Colon (tissue), 2 donors: ENCODE data around the gene ACOXL.

Source experiments
- FAIRE-seq: peaks from 2 replicates; lab custom pipeline; 2012; peaks lifted over from hg19 to GRCh38; lab: Jason Lieb, UNC
- donor health status: control.
- donor health status: control.

ACOXL gene

GRCh38 chr2:111015283-111015995 is 283.1 kb downstream of the ACOXL start:
- FAIRE-seq: peak; percentile 18

- no peak for FAIRE-seq
Measured at GRCh38 chr2:111017034-111017622, 284.8 kb downstream of the ACOXL start.

DNA sequence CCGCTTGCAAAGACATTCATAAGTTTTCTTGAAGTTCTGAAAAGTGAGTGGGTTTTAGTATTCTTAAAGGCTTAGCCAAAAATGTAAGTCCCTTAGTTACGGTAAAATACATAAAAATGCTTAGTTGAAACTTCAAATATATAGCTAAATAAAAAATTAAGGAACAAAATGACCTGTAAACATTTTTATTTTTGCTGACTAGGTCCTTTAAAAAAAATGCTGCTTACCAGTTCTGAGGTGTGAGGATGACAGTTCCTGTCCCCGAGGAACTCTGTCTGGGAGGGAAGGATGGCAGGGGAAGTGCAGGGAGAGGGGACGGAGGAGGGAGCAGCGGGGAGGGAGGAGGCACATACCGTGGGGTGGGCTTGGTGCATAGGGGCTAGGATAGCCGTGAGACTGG is 285.5 kb downstream of the ACOXL start:
- FAIRE-seq: no peak

DNA sequence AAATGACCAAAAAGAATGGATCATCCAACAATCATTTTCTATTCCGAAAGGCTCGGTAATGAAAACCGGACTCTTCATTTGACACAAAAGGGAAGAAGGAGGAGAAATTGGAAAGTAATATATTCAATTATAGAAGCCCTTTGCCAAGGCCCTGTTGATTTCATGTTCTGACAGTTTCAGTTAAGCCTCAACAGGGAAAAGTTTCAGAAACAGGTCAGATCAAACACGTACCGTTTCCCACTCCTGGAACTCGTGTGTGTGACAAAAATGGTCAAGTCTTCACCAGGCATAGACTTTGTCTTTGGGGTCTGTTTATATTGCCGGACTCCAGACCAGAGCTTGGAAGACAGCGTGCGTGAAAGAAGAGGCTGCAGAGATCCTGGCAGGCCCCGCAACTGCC is 287.0 kb downstream of the ACOXL start:
- FAIRE-seq: no peak

- FAIRE-seq: no peak
Measured at GRCh38 chr2:111022633-111023032, 290.3 kb downstream of the ACOXL start.

- FAIRE-seq: peak; percentile 36
Measured at GRCh38 chr2:111024496-111024895, 292.1 kb downstream of the ACOXL start.

- FAIRE-seq: no peak
Measured at GRCh38 chr2:111025288-111025687, 292.9 kb downstream of the ACOXL start.

GRCh38 chr2:111028720-111029119 is 296.3 kb downstream of the ACOXL start:
- no peak for FAIRE-seq

- no peak for FAIRE-seq
Measured at GRCh38 chr2:111029181-111029927, 297.0 kb downstream of the ACOXL start.

DNA sequence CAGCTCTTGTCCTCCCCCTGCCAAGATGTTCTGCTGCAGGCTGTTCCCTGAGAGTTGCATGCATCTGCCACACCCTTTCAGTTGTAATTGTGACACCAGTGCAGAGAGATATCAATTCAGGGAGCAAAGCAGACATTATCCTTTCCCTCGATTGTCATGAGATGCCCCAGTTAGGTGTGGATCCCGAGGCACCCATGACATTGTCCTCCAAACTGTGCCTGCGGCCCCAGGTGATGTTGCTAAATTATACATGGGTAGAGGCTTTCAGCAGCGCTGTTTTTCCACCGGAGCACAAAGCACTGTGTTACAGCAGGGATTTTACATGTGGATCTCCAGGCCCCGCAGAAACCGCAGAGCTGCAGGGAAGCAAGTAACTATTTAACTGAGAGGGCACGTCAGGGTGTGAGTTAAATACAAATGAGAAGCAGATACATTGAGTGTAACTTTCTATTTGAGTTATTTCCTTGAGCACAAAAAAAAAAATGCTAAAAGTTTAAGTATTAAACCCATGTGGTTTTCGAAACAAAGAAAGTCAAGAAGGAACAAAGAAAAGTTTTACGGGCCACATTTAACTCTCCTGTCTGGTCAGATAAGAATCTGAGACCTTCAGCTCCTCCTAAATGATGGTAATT is 298.0 kb downstream of the ACOXL start:
- no peak for FAIRE-seq

DNA sequence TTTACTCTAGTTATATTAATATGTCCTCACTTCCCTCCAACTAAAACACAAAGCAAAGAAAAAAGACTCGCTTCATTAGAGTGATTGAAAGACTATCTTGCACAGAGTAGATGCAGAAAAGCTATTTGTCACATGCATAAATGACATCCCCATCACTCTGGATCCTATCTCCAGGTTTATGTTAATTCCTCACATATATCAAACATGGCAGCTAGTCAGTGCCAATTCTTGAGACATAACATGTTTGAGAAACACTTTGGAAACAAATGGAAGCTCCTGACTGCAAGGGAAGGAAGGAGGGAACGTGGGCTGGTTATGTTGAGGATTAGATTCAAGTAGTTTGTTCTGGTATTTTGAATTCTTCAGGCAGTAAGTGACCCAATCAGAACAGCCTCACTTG is 298.6 kb downstream of the ACOXL start:
- FAIRE-seq: no peak

DNA sequence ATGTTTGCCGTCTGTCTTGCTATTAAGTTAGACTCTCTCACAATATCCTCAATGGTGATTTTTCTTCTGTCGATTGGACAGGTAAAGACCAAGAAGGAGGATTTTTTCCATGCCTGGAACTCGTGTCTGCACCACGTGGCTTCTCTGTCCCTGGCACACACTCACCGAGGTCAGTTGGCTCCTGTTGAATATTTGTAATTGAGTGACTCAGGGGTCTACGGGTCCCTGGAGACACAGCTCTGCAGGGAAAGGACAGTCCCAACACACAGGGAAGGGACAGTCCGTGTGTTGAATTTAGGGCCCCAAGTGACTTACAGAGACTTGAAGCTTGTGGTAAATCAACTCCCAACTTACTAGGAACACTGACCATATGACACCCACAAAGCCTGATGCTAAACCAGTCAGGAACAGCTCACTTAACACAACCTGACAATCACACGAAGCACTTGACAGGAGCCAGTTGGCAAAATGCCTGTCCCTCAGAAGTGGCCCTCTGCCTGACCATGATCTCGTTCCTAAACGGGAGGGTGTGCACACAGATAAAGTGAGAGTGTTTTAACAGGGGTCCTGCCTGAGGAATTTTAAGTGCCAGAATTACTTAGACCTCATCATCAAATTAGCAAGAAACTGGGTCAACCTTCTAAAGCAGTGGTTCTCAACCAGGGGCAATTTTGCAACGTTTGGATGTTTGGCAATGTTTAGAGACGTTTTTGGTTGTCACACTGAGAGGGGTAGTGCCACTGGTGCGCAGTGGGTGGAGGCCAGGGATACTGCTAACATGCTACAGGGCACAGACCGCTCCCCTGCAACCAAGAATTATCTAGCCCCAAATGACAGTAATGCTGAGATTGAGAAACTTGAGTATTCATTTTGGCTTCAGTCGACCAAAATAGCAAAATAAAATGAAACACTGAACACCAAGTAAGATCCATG is 299.4 kb downstream of the ACOXL start:
- no peak for FAIRE-seq

GRCh38 chr2:111032721-111033429 is 300.5 kb downstream of the ACOXL start:
- FAIRE-seq: no peak

DNA sequence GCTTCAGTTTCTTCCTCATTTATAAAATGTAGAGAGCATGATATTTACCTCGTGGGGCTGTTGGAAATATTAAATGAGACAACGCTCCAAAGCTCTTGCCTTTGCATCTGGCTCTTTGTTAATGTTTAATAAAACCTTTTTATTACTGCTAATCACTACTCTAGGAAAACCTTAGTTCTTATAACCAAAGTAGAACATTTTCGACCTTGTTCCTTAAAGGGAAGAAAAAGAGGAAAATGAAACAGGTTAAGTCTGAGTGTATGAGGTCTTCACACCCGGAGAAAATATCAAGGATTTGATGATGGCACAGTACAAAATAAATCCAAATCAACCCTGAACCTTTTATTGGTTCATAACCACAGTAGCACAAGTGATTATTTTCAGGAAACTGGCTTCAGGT is 301.8 kb downstream of the ACOXL start:
- no peak for FAIRE-seq

- FAIRE-seq: no peak
Measured at GRCh38 chr2:111034606-111035005, 302.2 kb downstream of the ACOXL start.

DNA sequence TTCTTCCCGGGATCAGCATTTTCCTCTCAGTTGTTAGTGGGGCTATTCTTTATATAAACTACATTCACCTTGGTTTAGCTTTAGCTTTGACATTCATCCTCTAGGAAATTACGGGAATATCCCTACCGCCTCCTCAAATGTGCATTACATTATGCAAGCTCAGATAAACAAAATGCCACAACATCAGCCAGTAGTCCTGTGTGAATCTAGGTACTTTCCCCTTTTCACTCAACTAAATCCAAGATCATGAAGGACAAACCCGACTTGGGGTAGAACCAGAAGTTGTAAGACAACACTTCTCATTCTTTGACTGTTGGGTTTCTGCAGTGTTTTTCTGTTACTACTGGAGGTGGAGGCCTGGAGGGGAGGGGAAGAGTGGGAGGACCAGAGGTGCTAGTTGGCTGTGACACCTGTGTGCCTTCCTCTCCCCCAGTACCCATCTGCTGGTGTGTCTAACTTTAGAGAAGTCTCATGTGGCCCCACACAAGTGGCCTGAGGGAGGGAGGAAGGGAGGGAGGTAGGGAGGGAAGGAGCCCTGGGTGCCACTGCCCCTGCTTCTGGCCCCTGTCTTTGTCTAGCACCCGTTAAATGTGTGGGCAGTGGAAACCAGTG is 303.6 kb downstream of the ACOXL start:
- no peak for FAIRE-seq

DNA sequence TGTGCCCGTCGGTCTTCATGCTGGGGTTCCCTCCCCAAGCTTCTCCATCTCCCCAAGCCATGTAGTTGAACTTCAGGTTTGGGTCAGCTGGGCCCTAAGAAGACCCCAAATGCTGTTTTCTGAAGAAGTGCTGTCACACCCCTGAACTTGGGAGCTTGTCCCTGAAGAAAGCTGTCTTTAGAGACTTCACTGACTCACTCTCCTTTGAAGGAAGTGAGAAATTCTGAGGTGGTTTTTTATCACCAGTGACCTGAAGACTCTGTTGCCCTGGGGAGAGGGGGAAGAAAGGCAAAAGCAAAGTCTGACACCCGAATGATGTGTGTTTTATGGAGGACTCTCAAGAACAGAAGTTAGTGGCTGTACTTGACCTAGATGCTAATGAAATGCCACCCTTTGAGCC is 304.8 kb downstream of the ACOXL start:
- no peak for FAIRE-seq

DNA sequence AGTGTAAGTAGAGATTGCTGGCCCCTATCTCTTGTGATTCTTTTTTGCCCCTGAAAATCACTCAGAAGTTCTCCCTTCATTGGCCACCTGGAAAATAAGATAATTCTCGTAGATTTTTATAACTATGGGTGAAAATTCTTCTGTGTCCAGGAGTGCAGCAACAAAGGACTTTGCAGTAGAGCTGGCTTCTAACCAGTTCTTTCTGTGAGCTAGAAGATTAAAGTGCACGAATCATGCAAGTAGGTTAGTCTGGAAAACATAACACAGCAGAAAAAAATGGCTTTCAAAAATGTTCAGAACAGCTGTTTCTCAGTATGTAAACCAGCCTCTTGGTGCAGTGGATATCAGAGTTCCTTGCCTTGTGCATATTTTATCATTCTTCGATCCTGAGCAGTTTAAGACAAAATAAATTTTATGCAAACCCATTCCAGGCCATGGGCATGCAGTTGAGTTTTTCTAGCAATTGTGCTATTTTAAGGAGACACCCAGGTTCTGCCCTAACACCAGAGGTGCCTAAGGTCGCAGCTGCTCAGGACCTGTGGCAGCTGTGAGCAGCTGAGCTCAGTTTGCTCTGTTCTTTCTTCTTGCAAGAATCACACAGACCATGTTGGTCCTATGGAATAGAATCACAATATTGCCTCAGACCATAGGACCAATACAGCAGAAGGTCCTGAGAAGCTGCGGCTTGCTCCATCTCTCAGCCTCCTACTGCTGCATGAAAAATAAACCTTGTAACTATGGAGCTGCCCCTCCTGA is 307.4 kb downstream of the ACOXL start:
- no peak for FAIRE-seq

DNA sequence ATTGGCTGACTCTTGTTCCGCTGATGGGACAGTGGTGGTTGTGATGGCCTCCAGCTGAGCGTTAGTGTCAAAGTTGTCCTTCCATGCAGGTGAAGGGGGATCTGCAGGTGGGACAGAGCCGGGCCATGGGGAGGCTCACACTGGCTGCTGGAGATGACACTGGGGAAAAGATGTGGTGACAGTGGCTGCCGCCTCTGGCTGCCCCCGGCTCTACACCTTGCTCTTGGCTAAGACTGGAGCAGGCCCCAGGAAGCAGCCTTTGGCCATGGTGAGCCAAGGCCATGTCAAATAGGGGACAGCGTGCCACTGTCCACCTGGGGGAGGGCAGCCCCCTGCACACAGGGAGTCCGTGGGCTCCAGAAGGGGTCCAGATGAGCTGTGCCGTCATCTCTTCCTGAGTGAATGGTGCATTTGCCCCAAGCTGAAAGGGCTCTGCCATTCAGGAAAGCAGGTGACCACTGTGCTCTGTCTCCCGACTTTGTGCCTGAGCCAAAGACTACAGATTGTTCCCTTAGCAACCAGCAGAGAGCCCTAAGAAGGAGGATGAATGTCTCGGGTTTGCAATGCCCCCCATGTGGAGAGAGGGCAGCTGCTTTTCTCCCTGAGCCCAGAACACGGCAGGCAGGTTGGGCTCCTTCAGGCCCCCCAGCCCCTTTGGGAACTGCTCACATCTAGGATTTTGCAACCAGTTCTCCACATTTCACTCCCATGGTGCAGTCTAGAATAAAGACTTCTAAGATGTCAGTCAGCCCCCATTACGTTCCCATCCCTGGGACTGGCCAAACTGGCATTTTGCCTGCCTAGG is 309.2 kb downstream of the ACOXL start:
- FAIRE-seq: no peak
